Stimulated activated CD8-positive, alpha-beta memory T cell treated with anti-CD3 and anti-CD28 coated beads, Interleukin-12 subunit alpha, Interleukin-12 subunit beta, amount 100 ng/mL, for 1 hour (primary cell): ENCODE measurements around the gene SLC30A9.

Experiments
- DNase-seq: peaks from one replicate; pipeline ENCODE4 v3.0.0-alpha.2; 2020; ENCODE audit warnings: low read depth

Gene SLC30A9

GRCh38 chr4:41999321-41999720 lies 9.0 kb downstream of the SLC30A9 start:
- no peak for DNase-seq

GRCh38 chr4:42008011-42008786 lies 17.9 kb downstream of the SLC30A9 start:
- DNase-seq: no peak

- DNase-seq: no peak
Measured at GRCh38 chr4:42015438-42015837, 25.1 kb downstream of the SLC30A9 start.

- no peak for DNase-seq
Measured at GRCh38 chr4:42018451-42018850, 28.1 kb downstream of the SLC30A9 start.

- no peak for DNase-seq
Measured at GRCh38 chr4:42048394-42048793, 58.1 kb downstream of the SLC30A9 start.

GRCh38 chr4:42050516-42051249 lies 60.4 kb downstream of the SLC30A9 start:
- no peak for DNase-seq

- no peak for DNase-seq
Measured at GRCh38 chr4:42066402-42066801, 76.1 kb downstream of the SLC30A9 start.

GRCh38 chr4:42067264-42067663 lies 76.9 kb downstream of the SLC30A9 start:
- no peak for DNase-seq

- no peak for DNase-seq
Measured at GRCh38 chr4:42070463-42070862, 80.1 kb downstream of the SLC30A9 start.

- no peak for DNase-seq
Measured at GRCh38 chr4:42074294-42074693, 84.0 kb downstream of the SLC30A9 start.

- DNase-seq: no peak
Measured at GRCh38 chr4:42078184-42078801, 88.0 kb downstream of the SLC30A9 start.

GRCh38 chr4:42080306-42080705 lies 90.0 kb downstream of the SLC30A9 start:
- DNase-seq: no peak

GRCh38 chr4:42083816-42084215 lies 93.5 kb downstream of the SLC30A9 start:
- DNase-seq: no peak

GRCh38 chr4:42088386-42088785 lies 98.1 kb downstream of the SLC30A9 start:
- DNase-seq: no peak

GRCh38 chr4:42101446-42101975 lies 111.2 kb downstream of the SLC30A9 start:
- no peak for DNase-seq

GRCh38 chr4:42104521-42104920 lies 114.2 kb downstream of the SLC30A9 start:
- no peak for DNase-seq

GRCh38 chr4:42112846-42113245 lies 122.5 kb downstream of the SLC30A9 start:
- no peak for DNase-seq

- no peak for DNase-seq
Measured at GRCh38 chr4:42119886-42120285, 129.6 kb downstream of the SLC30A9 start.

- DNase-seq: no peak
Measured at GRCh38 chr4:42122237-42122636, 131.9 kb downstream of the SLC30A9 start.

GRCh38 chr4:42123071-42123644 lies 132.8 kb downstream of the SLC30A9 start:
- DNase-seq: no peak

- DNase-seq: no peak
Measured at GRCh38 chr4:42132099-42132498, 141.8 kb downstream of the SLC30A9 start.

GRCh38 chr4:42133006-42133405 lies 142.7 kb downstream of the SLC30A9 start:
- no peak for DNase-seq
